Nephron progenitor cell (in vitro differentiated cells): ENCODE data around the gene PASK.

Experiments used
- DNase-seq: peaks from one replicate; pipeline ENCODE4 v3.0.0; 2021
- H3K27ac Mint-ChIP-seq: 2 replicates; pipeline ENCODE4 v1.8.0; 2021; ENCODE audit warnings: mild to moderate bottlenecking, moderate library complexity, mixed read lengths
- H3K27me3 Mint-ChIP-seq: 2 replicates; pipeline ENCODE4 v1.8.0; 2021; ENCODE audit warnings: mild to moderate bottlenecking, low read depth, mixed read lengths; ENCODE audit not compliant: poor library complexity
- H3K36me3 Mint-ChIP-seq: 2 replicates; pipeline ENCODE4 v1.8.0; 2021; ENCODE audit warnings: low read depth, mixed read lengths
- H3K4me1 Mint-ChIP-seq: 2 replicates; pipeline ENCODE4 v1.8.0; 2021; ENCODE audit warnings: mixed read lengths
- H3K4me3 Mint-ChIP-seq: 2 replicates; pipeline ENCODE4 v1.8.0; 2021; ENCODE audit warnings: mild to moderate bottlenecking, moderate library complexity, mixed read lengths
- H3K9me3 Mint-ChIP-seq: 2 replicates; pipeline ENCODE4 v1.8.0; 2021; ENCODE audit warnings: mild to moderate bottlenecking, moderate library complexity, mixed read lengths
- TF ChIP-seq, protein P1 (sequence below): fragments of 200-600 bp; sonication (generic); IDR thresholded peaks from 2 replicates; pipeline ENCODE4 v1.5.0; 2021; ENCODE audit warnings: antibody characterized with exemption

The PASK gene

DNA sequence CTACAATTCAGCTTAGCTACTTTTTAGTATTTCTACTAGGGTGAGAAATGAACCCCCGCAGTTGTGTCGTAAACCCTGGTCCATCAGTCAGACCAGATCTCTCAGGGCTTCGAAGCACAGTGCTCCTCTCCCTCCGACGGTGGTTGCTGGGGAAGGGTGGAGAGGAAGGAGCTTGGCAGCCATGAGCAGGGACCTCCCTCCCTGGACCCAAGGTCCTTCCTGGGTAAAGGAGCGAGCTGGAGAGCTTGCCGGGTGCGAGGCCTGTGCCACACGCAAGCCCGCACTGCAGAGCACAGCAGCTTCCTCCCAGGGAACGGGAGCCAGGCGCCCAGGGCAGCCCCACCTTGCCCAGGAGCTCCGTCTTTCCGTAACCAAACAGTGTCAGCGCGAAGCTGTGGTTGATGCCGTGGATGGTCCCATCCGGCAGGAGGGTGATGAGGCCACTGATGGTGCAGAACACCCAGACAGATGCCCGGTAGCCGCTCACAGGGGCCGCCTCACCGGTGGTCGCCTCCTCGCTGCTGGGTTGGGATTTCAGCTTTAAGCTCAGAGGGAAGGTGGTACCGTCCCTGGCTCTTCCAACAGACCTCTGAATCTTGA, 12.5 kb downstream of the PASK start:
- Mint-ChIP-seq H3K4me1 (no peaks in the 10 kb centered on the region), H3K4me3 (no peak overlapping the region), H3K27me3 (no peaks in the 10 kb centered on the region), H3K36me3 (peaks cover 15% of the 10 kb centered on the region), H3K27ac (no peak overlapping the region), H3K9me3 (no peaks in the 10 kb centered on the region)
- DNase-seq: no peak
- TF ChIP-seq, protein P1, sequence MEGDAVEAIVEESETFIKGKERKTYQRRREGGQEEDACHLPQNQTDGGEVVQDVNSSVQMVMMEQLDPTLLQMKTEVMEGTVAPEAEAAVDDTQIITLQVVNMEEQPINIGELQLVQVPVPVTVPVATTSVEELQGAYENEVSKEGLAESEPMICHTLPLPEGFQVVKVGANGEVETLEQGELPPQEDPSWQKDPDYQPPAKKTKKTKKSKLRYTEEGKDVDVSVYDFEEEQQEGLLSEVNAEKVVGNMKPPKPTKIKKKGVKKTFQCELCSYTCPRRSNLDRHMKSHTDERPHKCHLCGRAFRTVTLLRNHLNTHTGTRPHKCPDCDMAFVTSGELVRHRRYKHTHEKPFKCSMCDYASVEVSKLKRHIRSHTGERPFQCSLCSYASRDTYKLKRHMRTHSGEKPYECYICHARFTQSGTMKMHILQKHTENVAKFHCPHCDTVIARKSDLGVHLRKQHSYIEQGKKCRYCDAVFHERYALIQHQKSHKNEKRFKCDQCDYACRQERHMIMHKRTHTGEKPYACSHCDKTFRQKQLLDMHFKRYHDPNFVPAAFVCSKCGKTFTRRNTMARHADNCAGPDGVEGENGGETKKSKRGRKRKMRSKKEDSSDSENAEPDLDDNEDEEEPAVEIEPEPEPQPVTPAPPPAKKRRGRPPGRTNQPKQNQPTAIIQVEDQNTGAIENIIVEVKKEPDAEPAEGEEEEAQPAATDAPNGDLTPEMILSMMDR: no peak

DNA sequence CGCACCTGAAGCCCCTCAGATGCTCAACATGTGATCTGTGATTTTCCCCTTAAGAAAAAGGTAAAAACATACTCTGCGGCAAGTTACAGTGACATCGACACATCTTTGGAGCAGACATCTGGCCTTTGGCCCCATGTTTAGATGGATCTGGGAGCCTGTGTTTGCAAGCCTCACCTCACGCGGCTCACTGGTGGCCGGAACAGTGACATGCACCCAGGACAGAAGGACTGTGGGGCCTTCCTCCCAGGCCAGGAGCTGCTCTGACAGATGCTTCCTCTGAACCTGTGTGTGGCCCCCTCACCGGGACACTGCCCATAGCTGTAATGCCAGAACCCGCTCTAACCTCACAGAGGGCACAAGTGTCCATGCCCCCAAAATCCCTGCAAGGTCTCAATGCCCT, 13.1 kb downstream of the PASK start:
- Mint-ChIP-seq H3K27me3 (no peaks in the 10 kb centered on the region), H3K27ac (no peak overlapping the region), H3K36me3 (peaks cover 15% of the 10 kb centered on the region), H3K4me3 (no peak overlapping the region), H3K4me1 (no peaks in the 10 kb centered on the region), H3K9me3 (no peaks in the 10 kb centered on the region)
- no peak for DNase-seq
- TF ChIP-seq, protein P1: no peak

DNA sequence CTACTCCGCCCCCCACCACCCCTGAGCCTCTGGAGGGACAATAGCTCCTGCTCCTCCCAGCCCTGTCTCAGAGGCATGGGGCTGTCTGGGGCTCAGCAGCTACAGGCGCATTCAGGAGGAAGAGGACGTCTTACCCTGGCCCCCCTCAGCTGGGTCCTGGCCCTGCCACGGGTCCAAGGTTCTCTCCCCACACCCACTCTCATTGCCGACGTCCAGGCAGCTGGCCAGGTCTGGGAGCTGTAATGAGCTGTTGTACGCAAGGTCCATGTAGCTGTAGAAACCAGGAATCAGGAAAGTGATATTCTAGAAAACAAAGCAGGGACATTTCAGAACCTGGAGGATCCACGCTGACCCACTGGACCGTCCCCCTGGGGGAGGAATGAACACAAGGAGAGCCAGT, 13.5 kb downstream of the PASK start:
- Mint-ChIP-seq H3K4me1 (no peaks in the 10 kb centered on the region), H3K9me3 (no peaks in the 10 kb centered on the region), H3K27ac (peak overlapping the region; percentile 61), H3K36me3 (peaks cover 17% of the 10 kb centered on the region), H3K27me3 (no peaks in the 10 kb centered on the region), H3K4me3 (no peak overlapping the region)
- TF ChIP-seq, protein P1: no peak
- DNase-seq: no peak

DNA sequence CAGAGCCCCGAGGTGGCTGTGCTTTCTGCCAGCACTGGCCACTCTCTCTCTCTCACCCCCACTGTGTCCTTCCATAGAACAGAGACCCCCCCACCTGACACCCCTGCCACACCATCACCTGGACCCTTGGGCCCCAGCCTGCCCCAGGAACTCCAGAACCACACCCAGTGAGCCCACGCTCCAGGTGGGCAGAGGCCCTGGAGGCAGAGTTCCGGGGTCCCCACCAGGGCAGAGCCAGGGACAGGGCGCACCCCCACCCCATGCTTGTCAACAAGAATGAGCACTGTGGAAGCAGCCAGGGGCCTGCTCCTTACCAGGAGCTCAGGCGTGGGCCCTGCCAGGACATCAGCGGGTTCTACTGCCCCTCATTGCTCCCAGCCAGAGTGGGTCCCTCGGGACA, 14.6 kb downstream of the PASK start:
- H3K36me3 Mint-ChIP-seq: peaks cover 20% of the 10 kb centered on the region
- no peak for DNase-seq
- no peaks in the 10 kb centered on the region for H3K27me3 Mint-ChIP-seq
- no peak overlapping the region for H3K27ac Mint-ChIP-seq
- H3K4me1 Mint-ChIP-seq: no peaks in the 10 kb centered on the region
- no peaks in the 10 kb centered on the region for H3K9me3 Mint-ChIP-seq
- no peak overlapping the region for H3K4me3 Mint-ChIP-seq
- TF ChIP-seq, protein P1: no peak

DNA sequence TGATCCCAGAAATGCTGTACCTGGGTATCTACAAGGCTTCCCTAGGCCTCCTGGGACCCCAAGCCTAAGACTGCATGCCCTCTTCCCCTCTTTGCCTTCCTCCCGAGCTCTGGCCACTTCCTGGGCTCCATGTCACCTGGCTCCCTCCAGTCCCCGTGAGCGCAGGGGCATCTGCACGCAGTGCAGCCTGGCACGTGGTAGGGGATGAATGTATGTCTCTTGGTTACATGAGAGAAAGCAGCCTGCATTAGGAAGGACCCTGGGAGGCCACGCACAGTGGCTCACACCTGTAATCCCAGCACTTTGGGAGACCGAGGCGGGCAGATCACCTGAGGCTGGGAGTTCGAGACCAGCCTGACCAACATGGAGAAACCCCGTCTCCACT, 15.8 kb downstream of the PASK start:
- TF ChIP-seq, protein P1: no peak
- Mint-ChIP-seq H3K27ac (no peak overlapping the region), H3K4me3 (no peak overlapping the region), H3K27me3 (no peaks in the 10 kb centered on the region), H3K36me3 (peaks cover 20% of the 10 kb centered on the region), H3K4me1 (no peaks in the 10 kb centered on the region), H3K9me3 (no peaks in the 10 kb centered on the region)
- no peak for DNase-seq
